Retinal pigment epithelial cell (primary cell): ENCODE results near the gene BEND6.

Experiments used
- DNase-seq: peaks from one replicate; pipeline ENCODE4 v3.0.0-alpha.2; 2010; ENCODE audit warnings: low read depth
- H3K4me3 ChIP-seq: 2 replicates; pipeline ENCODE4 v1.5.1; 2011; ENCODE audit warnings: mild to moderate bottlenecking, low read length, control low read depth, moderate library complexity
- CTCF ChIP-seq: conservative IDR thresholded peaks from 2 replicates; pipeline ENCODE4 v1.5.1; 2011; ENCODE audit warnings: low read depth, low read length, control low read depth, inconsistent platforms

Gene BEND6

DNA sequence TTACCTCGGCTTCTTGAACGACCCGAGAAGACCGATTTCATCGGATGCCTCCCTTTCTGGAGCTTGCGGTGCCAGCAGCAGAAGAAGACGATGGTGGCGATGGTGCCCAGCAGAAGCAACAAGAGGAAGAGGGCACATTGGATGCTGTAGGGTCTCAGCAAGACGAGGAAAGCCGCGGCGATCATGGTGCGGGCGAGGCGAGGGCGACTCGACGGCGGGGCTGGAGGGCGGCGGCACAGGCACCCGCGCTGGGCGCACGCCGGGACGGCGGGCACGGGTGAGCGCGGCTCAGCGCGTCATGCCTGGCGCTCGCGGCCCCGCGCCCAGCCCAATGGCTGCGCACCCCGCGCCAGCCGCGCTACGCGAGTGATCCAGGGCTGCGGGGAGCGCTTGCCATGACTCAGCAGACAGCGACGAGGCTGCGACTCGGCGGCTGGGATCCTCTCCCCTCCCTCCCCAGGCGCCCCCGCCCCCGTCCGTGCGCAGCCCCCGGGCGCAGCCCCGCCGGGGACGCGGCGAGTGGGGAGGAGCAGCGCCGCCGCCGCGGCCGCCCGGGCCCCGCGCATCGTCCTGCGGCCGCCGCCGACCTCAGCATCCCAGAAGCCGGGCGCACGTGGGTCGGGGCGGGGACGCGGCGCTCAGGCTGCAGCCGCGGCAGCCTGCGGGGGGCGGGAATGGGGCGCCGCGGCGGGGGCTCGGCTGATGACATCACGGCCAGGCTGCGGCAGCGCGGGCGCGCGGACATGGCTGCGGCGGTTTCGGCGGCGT is at the start of gene BEND6:
TSS of gene BEND6 (plus strand) at position 705 of the 768 bp plus-strand sequence. CDS start 26,704 bp downstream, outside the sequence.
- no peak for TF ChIP-seq CTCF
- DNase-seq = no peak
- H3K4me3 ChIP-seq = peak within 1 kb of the TSS; percentile 66

DNA sequence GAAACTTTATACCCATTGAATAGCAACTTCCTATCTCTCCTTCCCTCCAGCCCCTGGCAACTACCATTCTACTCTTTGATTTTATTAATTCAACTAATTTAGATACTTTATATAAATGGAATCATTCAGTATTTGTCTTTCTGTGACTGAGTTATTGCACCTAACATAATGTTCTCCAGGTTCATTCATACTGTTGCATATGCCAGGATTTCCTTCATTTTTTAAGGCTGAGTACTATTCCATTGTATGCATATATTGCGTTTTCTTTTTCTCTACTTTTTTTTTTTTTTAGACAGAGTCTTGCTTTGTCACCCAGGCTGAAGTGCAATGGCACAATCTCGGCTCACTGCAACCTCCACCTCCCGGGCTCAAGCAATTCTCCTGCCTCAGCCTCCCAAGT is 49.5 kb upstream of the BEND6 start:
- no peak overlapping the region for H3K4me3 ChIP-seq
- no peak for DNase-seq
- no peak for TF ChIP-seq CTCF

- no peak for DNase-seq
- no peak overlapping the region for H3K4me3 ChIP-seq
- no peak for TF ChIP-seq CTCF
Observed at GRCh38 chr6:56906752-56907151, 48.2 kb upstream of the BEND6 start.

DNA sequence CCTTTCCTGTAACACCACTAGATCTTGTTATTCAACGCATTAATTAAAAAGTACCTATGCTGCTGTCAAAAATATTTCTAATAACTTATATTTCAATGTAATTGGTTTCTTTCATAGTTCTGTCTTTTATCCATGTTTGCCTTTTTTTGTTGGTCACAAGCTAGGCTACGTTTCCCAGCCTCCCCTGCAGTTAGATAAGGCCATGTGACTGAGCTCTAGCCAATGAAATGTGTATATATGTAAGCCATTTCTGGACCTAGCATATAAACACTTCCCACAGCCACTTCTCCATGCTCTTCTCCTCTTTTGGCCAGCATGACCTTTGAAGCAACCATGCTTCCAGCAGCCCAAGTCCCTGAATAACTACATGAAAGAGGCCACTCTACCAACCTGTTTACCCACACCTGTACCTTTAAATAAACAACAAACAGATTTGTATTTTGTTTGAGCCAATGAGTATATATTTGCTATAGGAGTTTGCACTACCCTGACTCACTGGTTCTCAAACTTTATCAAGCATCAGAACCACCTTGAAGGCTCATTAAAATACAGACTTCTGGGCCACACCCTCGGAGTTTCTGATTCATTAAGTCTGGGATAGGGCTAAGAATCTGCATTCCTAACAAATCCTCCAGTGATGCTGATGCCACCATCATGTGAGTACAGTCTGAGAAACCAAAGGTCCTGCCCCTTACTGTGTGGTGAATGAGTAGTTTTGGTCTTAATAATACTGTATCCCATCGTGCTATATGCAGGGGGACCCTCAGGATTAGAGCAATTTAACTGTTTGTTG is 45.6 kb upstream of the BEND6 start:
- no peak for TF ChIP-seq CTCF
- peak; percentile 64 for DNase-seq
- no peak overlapping the region for H3K4me3 ChIP-seq

DNA sequence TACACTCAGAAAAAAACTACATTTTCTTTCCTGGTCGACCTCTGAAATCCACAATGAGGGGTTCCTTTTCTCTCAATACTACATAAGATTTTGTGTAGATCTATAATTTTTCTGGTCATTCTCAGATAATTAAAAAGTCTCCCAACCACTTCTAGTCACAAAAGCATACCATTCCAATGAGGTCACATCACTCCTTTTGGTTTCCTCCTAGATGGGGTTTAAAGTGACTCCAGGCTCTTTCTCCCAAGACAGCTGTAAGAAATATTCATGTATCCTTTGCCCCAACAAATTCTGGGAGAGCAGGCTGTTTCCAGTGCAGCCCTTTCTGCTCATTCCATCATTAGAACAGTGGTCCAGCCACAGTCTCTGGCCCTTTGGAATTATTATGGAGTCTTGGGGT is 43.1 kb upstream of the BEND6 start:
- no peak overlapping the region for H3K4me3 ChIP-seq
- no peak for DNase-seq
- no peak for TF ChIP-seq CTCF

- no peak overlapping the region for H3K4me3 ChIP-seq
- DNase-seq = no peak
- TF ChIP-seq CTCF = no peak
Observed at GRCh38 chr6:56913285-56914074, 41.4 kb upstream of the BEND6 start.
